T1000 (cell line): ENCODE results near the gene KLHL20.
A peak's percentile ranks its signal among the peaks of the same experiment; 100 is the strongest.
"Not testable (repeated sequence)": the region's sequence is repeated elsewhere in the genome, so short reads cannot be mapped to it uniquely, and the experiment has no call there.

Experiments used
- DNase-seq: peaks from one replicate; lab custom pipeline; 2025; ENCODE audit warnings: mixed read lengths; lab: John Stamatoyannopoulos, UW

Gene KLHL20

GRCh38 chr1:173757666-173758065 is 42.9 kb downstream of the KLHL20 start:
- DNase-seq = no peak

GRCh38 chr1:173758110-173758509 is 43.3 kb downstream of the KLHL20 start:
- DNase-seq = no peak

GRCh38 chr1:173758980-173759379 is 44.2 kb downstream of the KLHL20 start:
- no peak for DNase-seq

- not testable (repeated sequence) for DNase-seq
Observed at GRCh38 chr1:173764331-173764730, 49.5 kb downstream of the KLHL20 start.

GRCh38 chr1:173768206-173768605 is 53.4 kb downstream of the KLHL20 start:
- DNase-seq = no peak

- DNase-seq = no peak
Observed at GRCh38 chr1:173768827-173769226, 54.0 kb downstream of the KLHL20 start.

- DNase-seq = not testable (repeated sequence)
Observed at GRCh38 chr1:173770330-173770729, 55.5 kb downstream of the KLHL20 start.

GRCh38 chr1:173771560-173771959 is 56.8 kb downstream of the KLHL20 start:
- DNase-seq = no peak

- no peak for DNase-seq
Observed at GRCh38 chr1:173775578-173776226, 60.9 kb downstream of the KLHL20 start.

GRCh38 chr1:173779936-173780335 is 65.2 kb downstream of the KLHL20 start:
- DNase-seq = no peak

GRCh38 chr1:173784997-173785396 is 70.2 kb downstream of the KLHL20 start:
- no peak for DNase-seq

- no peak for DNase-seq
Observed at GRCh38 chr1:173789841-173790240, 75.1 kb downstream of the KLHL20 start.

GRCh38 chr1:173798078-173798477 is 83.3 kb downstream of the KLHL20 start:
- DNase-seq = no peak

- DNase-seq = not testable (repeated sequence)
Observed at GRCh38 chr1:173799995-173800394, 85.2 kb downstream of the KLHL20 start.

GRCh38 chr1:173802961-173803360 is 88.2 kb downstream of the KLHL20 start:
- DNase-seq = no peak

GRCh38 chr1:173813654-173814053 is 98.9 kb downstream of the KLHL20 start:
- not testable (repeated sequence) for DNase-seq

GRCh38 chr1:173818459-173818858 is 103.7 kb downstream of the KLHL20 start:
- no peak for DNase-seq

GRCh38 chr1:173821680-173822079 is 106.9 kb downstream of the KLHL20 start:
- DNase-seq = no peak

- DNase-seq = no peak
Observed at GRCh38 chr1:173823781-173824314, 109.1 kb downstream of the KLHL20 start.

- peak; percentile 88 for DNase-seq
Observed at GRCh38 chr1:173824315-173825081, 109.7 kb downstream of the KLHL20 start, which contains the start of the genes CENPL and DARS2. Gene CENPL (minus strand): TSS chr1:173824883. CDS start chr1:173811299, 13,584 bp downstream. Gene DARS2 (plus strand): TSS chr1:173824673. CDS start chr1:173825230, 557 bp downstream.

- DNase-seq = no peak
Observed at GRCh38 chr1:173827611-173828010, 112.8 kb downstream of the KLHL20 start.

- DNase-seq = no peak
Observed at GRCh38 chr1:173832748-173833147, 118.0 kb downstream of the KLHL20 start.
